ENCODE results near the gene COQ5.

Gene COQ5

DNA sequence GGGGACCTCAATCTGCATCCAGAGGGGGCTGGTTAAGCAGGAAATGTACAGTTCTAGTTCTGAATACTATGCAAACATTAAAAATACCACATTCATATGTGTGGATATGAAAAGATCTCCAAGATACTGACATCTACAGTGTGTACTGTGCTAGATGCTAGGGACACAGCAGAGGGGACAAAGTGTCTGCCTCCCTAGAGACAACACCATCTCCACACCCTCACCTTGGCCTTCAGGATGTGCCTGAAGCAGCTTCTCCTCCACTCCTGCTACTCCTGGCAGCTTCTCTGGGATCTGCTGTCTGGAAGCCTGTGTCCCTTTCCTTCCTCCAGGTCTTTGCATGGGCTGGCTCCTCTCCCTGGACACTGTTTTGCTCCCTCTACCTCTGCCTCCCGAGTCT is 48.7 kb downstream of the COQ5 start:
- DNase-seq = no peak

DNA sequence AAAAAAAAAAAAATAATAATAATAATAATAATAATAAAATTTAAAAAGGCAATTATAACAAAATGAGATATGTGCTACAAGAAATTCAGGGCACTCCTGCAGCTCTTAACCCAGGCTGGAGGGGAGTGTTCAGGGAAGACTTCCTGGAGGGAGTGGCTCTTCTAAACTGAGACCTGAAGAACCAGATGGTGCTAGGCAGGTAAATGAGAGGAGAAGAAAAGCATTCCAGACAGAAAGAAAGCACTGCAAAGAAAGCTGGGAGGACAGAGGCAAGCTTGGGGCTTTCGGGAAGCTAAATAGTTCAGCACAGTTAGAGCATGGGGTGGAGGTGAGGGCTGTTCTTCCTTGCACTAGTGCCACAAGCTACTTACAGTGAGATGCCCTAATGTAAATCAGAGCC is 49.5 kb downstream of the COQ5 start:
- no peak for DNase-seq

DNA sequence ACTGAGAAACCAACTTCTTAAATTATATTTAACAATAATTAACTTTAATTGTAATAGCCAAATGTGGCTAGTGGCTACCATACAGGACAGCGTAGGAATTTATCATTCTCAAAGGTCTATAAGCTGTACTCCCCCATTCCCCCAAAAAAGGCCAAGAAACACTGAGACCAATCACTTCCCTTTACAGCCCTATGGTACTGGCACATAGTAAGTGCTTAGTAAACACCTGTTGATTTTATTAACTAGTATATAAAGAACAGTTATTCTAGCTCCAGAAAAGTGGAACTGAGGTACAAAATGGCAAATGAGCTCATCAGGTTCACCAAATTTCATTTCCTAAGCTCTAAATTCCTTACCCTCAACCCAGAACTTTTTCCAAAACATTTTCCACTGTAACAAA is 53.3 kb downstream of the COQ5 start:
- DNase-seq = no peak

DNA sequence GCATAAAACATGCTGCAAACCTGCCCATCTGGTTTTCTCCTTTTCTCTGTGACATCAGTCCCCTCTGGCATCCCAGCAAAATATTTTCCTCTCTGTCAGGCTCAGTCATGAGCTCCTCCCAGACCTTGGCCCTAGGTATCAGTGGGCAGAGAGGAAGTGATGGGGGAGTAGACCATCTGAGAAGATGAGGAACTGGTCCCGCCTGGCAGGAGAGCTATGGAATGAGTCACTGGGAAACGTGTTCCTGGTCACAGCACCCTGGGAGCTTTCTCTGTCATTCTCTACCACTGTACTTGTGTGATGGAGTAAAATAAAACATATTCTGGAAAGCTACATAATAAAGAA is 54.4 kb downstream of the COQ5 start:
- DNase-seq = peak; percentile 96

DNA sequence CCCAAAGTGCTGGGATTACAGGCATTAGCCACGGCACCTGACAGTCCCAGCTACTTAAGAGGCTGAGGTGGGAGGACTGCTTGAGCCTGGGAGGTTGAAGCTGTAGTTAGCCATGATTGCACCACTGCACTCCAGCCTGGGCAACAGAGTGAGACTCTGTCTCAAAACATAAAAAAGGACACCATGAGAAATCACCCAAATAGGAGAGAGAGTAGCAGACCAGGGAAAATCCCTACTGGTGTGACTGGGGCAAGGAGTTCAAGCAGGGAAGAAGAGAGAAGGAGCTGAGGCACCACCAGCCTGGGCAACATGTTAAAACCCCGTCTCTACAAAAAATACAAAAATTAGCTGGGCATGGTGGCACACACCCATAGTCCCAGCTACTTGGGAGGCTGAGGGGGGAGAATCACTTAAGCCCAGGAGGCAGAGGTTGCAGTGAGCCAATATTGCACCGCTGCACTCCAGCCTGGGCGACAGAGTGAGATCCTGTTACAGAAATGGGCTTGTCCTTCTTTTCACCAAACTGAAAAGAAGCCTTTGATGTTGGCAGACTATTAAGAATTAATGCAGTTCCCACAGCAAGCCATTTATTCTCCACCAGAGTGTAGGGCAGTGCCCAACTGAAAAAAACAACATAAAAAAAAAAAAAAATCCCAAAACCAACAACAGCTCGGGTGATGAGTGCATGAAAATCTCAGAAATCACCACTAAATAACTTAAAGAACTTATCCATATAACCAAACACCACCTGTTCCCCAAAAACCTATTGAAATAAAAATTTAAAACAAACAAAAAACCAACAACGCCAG is 54.9 kb downstream of the COQ5 start:
- peak; percentile 68 for DNase-seq

DNA sequence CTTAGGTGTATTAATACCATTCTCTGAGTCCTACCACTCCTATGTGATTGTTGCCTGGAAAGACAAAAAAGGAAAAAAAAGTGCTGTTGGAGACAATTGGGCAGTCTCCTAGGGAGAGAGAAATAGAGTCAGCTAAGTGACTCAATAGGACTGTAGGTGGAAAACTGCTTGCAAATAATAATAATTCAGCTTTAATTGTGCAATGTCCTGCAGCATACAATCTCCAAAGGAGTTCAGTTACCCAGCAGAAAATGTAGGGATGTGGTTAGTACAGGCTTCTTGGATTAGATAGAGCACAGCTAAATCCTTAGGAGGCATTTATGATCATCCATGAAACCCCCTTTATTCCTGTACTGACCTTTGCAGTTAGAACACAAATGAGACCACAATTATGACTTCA is 56.4 kb downstream of the COQ5 start:
- DNase-seq = no peak

DNA sequence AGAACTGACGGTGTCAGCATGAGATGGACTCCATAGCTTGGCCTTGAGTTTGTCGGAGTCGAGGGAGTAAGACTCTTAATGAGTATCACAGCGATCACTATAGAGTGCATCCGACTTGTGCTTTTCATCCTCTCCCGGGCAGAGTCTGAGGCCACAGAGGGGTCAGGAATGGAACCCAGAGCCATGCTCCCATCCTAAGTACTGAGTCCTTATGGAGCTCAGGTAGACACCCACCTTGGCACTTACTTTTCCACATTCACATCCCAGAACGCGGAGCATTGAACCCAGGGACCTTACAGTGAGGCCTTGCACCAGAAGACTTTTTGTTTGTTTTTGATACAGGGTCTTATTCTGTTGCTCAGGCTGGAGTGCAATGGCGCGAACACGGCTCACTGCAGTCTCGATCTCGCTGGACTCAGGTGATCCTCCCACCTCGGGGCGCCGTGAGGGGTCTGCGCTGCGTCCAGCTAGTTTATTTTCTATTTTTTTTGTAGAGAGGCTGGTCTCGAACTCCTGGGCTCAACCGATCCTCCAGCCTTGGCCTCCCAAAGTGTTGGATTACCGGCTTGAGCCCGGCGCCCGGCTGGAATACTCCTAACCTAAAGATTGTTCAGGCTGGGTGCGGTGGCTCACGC is 58.7 kb downstream of the COQ5 start:
- peak; percentile 76 for DNase-seq

DNA sequence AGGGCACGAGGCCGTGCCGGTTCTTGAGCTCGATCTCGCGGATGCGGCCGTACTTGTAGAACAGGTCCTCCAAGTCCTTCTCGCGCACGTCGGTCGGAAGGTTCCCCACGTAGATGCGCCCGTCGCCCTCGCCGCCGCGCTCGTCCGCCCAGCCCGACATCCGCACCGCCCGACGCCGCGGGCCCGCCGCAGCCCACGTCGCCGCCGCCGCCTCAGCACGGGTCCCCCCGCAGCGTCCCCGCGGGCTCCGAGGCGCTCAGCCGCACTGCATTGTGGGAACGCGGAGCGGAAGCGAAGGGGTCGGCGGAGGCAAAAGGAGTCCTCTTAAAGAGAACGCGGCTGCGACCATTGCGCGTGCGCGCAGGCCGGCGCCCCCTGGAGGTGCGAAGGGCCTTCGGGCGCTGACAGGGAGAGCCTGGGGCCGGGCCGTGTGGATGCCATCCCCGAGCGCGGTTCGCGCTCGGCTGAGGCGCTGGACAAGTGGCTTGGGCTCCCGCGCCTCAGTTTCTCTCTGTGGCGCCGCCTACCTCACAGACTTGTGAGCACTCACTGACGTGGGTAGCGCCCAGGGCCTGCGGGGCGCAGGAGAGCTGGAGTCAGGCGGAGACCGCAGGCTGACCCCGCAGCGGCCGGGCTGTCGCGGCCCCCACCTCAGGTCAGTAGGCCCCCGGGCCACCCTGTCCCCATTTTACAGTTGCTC is 59.4 kb downstream of the COQ5 start, which contains the start of gene SRSF9:
Gene SRSF9 (minus strand): TSS at position 299 of the 700 bp plus-strand sequence. CDS start 139 bp downstream, at position 160.
- peak; percentile 99 for DNase-seq

DNA sequence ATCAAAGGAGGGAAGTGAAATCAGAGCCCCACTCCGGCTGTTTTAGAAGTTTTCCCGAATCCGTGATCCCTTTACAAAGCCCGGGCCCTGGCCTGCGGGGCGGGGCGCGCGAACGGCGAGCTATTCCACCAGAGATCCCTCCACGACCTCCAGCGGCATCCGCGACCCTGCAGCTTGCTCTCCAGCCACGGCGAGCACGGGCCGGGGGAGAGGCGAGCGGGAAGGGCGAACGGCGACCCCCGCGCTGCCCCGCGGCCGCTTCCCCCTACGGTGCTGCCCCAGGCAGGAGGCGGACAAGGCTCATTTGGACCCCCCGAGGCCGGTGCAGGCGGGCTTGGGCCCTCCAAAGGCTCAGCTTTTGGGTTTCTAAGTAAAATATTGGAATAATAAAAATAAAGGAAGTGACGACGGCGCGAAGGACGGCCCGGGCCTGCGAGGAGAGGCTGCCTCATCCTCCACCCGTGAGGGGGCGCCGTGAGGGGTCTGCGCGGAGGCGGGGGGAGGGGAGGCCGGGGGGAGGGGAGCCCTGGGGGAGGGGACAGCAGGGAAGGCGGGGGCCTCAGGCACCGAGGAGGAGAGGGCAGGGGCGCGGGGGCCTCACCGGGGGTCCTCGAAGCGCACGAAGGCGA is 60.0 kb downstream of the COQ5 start:
- DNase-seq = peak; percentile 76

DNA sequence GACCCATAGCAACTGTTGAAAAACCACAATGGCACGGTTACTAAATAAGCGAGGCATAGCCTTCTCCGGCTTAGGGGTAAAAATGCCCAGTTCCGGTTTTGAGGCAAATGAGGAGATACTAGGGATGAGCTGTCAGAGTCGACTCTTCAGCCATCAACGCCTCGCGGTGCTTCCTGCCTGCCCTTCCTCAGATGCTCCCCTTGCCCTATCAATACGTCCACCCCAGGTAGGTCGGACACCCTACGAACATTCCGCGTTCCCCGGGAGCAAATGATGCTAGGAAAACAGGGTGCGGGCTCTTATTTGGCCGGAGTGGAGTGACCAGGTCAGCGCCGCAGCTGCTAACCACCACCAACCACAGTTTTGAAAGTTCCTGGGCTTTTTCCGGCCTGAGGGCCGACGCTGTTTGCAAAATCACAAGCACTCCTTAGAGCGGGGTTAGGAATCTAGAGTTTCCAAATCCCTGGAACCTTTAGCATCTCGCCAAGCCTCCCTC is 60.6 kb downstream of the COQ5 start:
- peak; percentile 76 for DNase-seq

DNA sequence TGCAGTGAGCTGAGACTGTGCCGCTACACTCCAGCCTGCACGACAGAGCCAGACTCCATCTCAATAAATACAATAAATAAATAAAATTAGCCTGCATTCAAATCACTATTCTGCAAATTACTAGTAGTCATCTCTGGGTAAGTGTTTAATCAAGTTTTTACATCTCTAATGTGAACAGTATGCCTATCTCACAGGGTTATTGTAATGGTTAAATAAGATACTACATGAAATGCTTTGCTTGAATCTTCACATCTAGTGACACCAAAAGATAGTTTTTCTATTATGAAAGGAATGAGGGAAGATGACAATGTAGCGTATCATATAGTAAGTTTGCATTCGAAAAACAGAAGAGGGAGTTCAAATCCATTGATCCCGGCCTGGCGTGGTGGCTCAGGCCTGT is 61.5 kb downstream of the COQ5 start:
- no peak for DNase-seq

DNA sequence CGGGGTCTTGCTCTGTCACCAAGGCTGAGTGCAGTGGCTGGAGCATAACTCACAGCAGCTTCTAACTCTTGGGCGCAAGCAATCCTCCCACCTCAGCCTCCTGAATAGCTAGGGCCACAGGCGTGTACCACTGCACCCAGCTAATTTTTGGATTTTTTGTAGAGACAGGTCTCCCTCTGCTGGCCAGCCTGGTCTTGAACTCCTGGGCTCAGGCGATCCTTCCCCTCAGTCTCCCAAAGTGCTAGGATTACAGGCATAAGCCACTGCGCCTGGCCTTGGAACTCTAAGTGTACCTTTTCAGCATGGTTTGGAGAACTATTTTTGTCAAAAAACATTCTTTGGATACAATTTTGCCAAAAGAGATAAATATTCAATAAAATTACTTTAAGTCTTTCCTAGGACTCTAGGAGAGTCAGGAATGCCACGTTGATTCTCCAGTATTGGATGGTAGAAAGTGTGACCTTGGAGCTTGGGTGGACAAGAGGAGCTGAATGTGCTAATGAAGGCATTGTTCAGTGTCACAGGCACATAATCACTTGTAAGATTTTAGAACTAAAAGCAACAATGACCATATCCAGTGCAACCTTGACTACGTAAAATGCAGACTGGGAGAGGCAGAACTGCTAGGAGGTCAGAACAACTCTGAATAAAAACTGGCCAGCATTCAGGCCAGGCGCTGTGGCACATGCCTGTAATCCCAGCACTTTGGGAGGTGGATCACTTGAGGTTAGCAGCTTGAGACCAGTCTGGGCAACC is 62.2 kb downstream of the COQ5 start:
- peak; percentile 66 for DNase-seq

DNA sequence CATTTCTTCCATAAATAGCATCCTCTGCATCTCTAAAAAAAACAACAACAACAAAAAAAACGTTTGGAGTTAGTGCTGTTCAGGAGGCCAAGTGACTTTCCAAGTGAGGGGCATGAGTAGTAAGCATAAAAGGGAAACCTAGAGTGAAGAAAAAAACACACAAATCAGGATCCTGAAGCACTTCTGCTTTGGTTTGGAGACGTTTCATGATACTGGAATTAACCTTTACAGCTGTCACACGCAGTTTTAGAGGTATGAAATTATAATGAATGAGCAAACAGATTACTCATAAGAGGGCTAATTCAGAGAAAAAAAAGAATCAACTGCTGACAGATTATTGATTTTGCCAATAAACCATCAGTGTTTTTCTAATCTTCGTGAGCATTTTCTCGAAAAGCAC is 63.2 kb downstream of the COQ5 start:
- DNase-seq = no peak

DNA sequence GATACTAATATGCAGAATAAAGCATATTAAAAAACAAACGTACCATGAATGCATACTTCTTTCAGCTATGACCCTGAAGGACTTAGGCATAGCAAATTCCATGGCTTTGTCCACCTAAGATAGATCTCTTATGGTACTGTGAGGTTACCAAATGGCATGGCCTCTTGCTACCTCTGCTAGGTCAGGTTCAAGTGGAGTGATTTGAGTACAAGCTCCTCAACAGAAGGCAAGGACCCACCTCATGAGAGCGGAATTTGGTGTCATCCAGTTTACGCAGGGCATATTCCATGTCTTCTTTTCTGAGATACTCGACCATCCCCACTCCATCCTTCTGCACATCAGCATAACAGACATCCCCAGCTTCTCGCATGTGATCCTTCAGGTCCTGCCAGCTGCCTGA is 65.2 kb downstream of the COQ5 start:
- DNase-seq = no peak

DNA sequence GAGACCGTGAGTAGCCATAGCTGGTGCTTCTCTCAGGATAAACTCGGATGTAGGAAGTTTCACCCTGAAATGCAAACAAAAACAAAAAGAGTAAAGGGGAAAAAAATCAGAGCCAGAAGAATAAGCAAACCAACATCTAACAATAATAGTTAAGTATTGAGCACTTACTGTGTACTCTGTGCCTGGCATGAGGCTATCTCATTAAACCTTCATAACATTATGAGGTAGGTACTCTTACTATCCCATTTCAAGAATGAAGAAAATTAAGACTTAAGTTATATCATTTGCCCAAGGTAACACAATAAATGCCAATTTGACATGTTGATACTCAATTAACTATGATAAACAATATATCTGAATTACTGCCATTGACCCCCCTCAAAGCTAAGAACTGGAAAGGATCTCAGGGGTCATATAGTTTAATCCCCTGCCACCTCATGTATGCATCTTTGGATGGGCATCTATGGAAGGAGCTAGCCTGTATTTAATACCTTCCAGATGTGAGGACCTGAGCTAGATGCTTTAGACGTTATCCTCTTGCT is 66.8 kb downstream of the COQ5 start:
- DNase-seq = no peak

DNA sequence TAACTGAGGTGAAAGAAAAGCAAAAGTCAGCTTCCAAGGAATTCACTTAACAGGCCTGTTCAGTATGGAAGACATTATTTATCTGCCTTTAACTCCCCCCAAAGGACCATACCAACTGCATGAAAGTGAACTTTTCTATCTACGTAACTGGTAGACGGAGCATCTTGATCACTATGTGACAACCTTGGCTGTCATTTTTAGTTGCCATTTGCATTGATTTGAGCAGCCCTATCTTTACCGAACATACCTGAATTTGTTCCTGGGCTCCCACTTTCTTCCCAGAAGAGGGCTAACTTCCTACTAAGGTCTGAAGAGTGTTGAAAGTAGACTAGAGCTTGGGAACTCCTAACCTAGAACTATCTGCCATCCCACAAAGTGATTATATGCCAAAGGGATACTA is 68.8 kb downstream of the COQ5 start:
- DNase-seq = no peak

DNA sequence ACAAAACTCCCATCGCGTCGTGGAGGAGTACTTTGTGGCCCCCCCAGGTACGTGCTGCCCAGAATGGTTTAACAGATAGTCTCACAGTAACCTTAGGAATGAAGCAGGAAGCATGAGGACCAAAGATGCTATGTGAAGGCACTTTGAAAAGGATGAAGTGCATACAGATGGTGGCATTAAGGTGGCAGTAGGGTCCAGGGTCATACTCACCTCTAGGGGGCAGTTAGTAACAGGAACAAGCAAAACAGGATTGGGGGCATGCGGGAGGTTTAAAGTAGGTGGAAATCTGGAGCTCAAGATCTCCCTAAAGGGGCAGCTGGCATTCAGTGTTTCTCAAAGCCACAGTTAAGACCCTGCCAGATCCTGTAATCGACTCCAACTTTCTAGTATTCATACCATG is 71.8 kb downstream of the COQ5 start:
- DNase-seq = peak; percentile 54

DNA sequence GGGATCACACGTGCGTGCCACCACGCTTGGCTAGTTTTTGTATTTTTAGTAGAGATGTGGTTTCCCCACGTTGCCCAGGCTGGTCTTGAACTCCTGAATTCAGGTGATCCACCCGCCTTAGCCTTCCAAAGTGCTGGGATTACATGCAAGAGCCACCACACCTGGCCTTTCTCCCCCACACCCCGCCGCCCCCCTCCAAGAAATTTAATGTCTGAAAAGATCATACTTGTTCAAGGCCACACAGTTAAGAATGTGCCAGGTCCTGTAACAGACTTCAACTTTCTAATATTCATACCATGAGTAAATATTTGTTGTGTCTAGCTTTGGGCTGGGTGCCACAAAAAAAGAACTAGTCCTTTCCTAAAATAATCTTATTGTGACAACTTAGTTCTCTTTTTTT is 73.7 kb downstream of the COQ5 start:
- DNase-seq = no peak

DNA sequence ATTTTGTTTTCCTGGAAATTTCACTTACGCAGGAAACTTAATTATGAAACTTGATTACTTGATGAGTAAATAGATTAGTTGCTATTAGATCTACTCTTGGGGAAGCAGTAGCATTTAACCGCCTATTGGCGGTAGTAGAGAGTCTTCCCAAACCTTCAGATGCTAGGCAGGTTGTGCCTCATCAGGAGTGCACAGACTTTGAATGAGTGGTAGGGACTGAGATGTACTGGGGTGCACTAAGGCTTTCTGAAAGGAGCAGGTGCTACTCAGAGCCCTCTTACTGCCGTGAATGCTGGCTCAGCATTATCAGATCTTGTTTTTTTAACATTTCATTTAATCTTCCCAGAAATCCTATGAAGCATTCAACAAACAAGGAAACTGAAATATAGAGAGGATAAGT is 75.0 kb downstream of the COQ5 start:
- peak; percentile 70 for DNase-seq

All from DMS53 (cell line).